Neuronal stem cell (in vitro differentiated cells): ENCODE results near the gene SCCPDH.

Experiments
- DNase-seq: peaks from one replicate; pipeline ENCODE4 v3.0.0-alpha.2; 2013; ENCODE audit warnings: low spot score
- H2AFZ ChIP-seq: one replicate; pipeline ENCODE4 v1.6.1; 2013; ENCODE audit warnings: mild to moderate bottlenecking, low read length, inconsistent platforms
- H2AK5ac ChIP-seq: 2 replicates; pipeline ENCODE4 v1.6.1; 2013; ENCODE audit warnings: low read depth, mild to moderate bottlenecking, inconsistent platforms, low read length, moderate library complexity, mixed read lengths
- H2BK120ac ChIP-seq: 2 replicates; pipeline ENCODE4 v1.6.1; 2013; ENCODE audit warnings: low read depth, mild to moderate bottlenecking, inconsistent platforms, low read length, moderate library complexity, mixed read lengths
- H2BK12ac ChIP-seq: one replicate; pipeline ENCODE4 v1.6.1; 2013; ENCODE audit warnings: low read length, inconsistent platforms
- H2BK15ac ChIP-seq: 2 replicates; pipeline ENCODE4 v1.6.1; 2013; ENCODE audit warnings: mild to moderate bottlenecking, low read length, inconsistent platforms, mixed read lengths
- H2BK5ac ChIP-seq: one replicate; pipeline ENCODE4 v1.6.1; 2013; ENCODE audit warnings: inconsistent platforms, mild to moderate bottlenecking, low read length, moderate library complexity
- H3K14ac ChIP-seq: one replicate; pipeline ENCODE4 v1.6.1; 2013; ENCODE audit warnings: low read length, inconsistent platforms
- H3K18ac ChIP-seq: 2 replicates; pipeline ENCODE4 v1.6.1; 2013; ENCODE audit warnings: low read length, inconsistent platforms
- H3K23ac ChIP-seq: 2 replicates; pipeline ENCODE4 v1.6.1; 2013; ENCODE audit warnings: low read depth, mild to moderate bottlenecking, mixed read lengths, low read length, inconsistent platforms; ENCODE audit not compliant: poor library complexity
- H3K27ac ChIP-seq: replicated peaks from 3 replicates; pipeline ENCODE4 v1.5.1; 2013; ENCODE audit warnings: low read length, inconsistent platforms
- H3K27me3 ChIP-seq, 3 experiments: 2 replicates each; pipeline ENCODE4 v1.6.1; 2013; ENCODE audit warnings: low read length in 3 of 3, mild to moderate bottlenecking in 2 of 3, inconsistent platforms in 1 of 3, low read depth in 1 of 3, mixed read lengths in 1 of 3, moderate library complexity in 1 of 3; ENCODE audit not compliant: control insufficient read depth in 3 of 3, insufficient read depth in 3 of 3
- H3K36me3 ChIP-seq, 2 donors: replicated peaks in 1 of 2; 2 replicates each; pipeline ENCODE4 v1.6.1; 2013; ENCODE audit warnings: low read length in 2 of 2; ENCODE audit not compliant: control insufficient read depth in 2 of 2, insufficient read depth in 2 of 2
- H3K4ac ChIP-seq: 2 replicates; pipeline ENCODE4 v1.6.1; 2013; ENCODE audit warnings: inconsistent platforms, mild to moderate bottlenecking, low read length, moderate library complexity
- H3K4me1 ChIP-seq, 2 donors: 1 replicate in 1 of 2; 2 replicates in 1 of 2; pipeline ENCODE4 v1.6.1; 2013; ENCODE audit warnings: low read length in 2 of 2, low read depth in 1 of 2; ENCODE audit not compliant: control insufficient read depth in 2 of 2, insufficient read depth in 1 of 2
- H3K4me2 ChIP-seq: one replicate; pipeline ENCODE4 v1.6.1; 2013; ENCODE audit warnings: mild to moderate bottlenecking, low read length, inconsistent platforms; ENCODE audit not compliant: insufficient read depth, poor library complexity, severe bottlenecking
- H3K4me3 ChIP-seq, 2 donors: 2 replicates each; pipeline ENCODE4 v1.5.1; 2013; ENCODE audit warnings: low read length in 2 of 2, mild to moderate bottlenecking in 2 of 2, inconsistent platforms in 1 of 2, moderate library complexity in 1 of 2
- H3K79me1 ChIP-seq: one replicate; pipeline ENCODE4 v1.6.1; 2013; ENCODE audit warnings: low read depth, mild to moderate bottlenecking, inconsistent platforms, low read length, moderate library complexity
- H3K9ac ChIP-seq: one replicate; pipeline ENCODE4 v1.6.1; 2013; ENCODE audit warnings: mild to moderate bottlenecking, low read depth, low read length, inconsistent platforms; ENCODE audit not compliant: poor library complexity
- H3K9me3 ChIP-seq, 2 donors: replicated peaks in 1 of 2; 2 replicates each; pipeline versions ENCODE3 to v1.6.1; 2013; ENCODE audit warnings: low read length in 2 of 2, mild to moderate bottlenecking in 2 of 2, inconsistent platforms in 1 of 2, low read depth in 1 of 2, mixed read lengths in 1 of 2, moderate library complexity in 1 of 2; ENCODE audit not compliant: control insufficient read depth in 2 of 2, insufficient read depth in 1 of 2
- H4K8ac ChIP-seq: one replicate; pipeline ENCODE4 v1.6.1; 2013; ENCODE audit warnings: low read depth, mild to moderate bottlenecking, inconsistent platforms, low read length, moderate library complexity
- H4K91ac ChIP-seq: one replicate; pipeline ENCODE4 v1.6.1; 2013; ENCODE audit warnings: low read length, low read depth, mild to moderate bottlenecking, inconsistent platforms; ENCODE audit not compliant: poor library complexity
- WGBS, 2 donors: extraction: QIAGEN DNeasy Blood & Tissue Kit; methylation state at CpG; one replicate each; pipeline ENCODE4 v1.1.7; 2013; ENCODE audit warnings: missing lambda C conversion rate in 2 of 2, mixed read lengths in 1 of 2; ENCODE audit not compliant: insufficient read length in 2 of 2, insufficient replicate concordance in 1 of 2; ENCODE audit errors: extremely low coverage in 2 of 2; 5-methylcytosine and 5-hydroxymethylcytosine counted together

The SCCPDH gene

DNA sequence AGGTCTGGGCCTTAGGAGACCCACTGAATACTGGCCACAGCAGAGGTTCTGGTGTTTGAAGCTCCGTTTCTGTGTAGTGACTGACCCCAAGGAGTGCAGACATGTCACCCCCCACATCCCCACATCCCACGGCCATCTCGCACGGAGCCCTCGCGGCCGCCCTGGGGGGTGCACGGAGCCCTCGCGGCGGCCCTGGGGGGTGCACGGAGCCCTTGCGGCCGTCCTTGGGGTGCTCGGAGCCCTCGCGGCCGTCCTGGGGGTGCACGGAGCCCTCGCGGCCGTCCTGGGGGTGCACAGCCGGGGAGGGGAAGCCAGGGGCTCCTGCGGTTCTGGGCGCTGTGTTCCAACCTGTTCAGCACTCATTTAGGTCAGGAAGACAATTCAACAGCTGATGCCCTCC is 68.4 kb downstream of the SCCPDH start:
- Histone ChIP-seq H2BK120ac (no peak overlapping the region), H3K9me3 (peaks cover 2 to 3% of the 10 kb centered on the region in 2 donors), H2BK5ac (no peak overlapping the region), H2AFZ (no peak overlapping the region), H3K23ac (no peak overlapping the region), H2BK12ac (no peak overlapping the region), H2AK5ac (no peak overlapping the region), H4K91ac (no peak overlapping the region), H3K36me3 (no peaks in the 10 kb centered on the region), H4K8ac (no peak overlapping the region), H3K79me1 (no peaks in the 10 kb centered on the region), H3K14ac (no peak overlapping the region), H3K4me1 (peaks cover 9 to 25% of the 10 kb centered on the region in 2 donors), H2BK15ac (no peak overlapping the region), H3K4me2 (no peak overlapping the region), H3K4ac (no peak overlapping the region), H3K27me3 (no peaks in the 10 kb centered on the region), H3K9ac (no peak overlapping the region), H3K18ac (peak overlapping the region; percentile 63), H3K27ac (no peak overlapping the region), H3K4me3 (no peak overlapping the region)
- no CpG with 5 or more reads among the region's 25 CpGs for WGBS, 2 donors
- DNase-seq, result no peak

DNA sequence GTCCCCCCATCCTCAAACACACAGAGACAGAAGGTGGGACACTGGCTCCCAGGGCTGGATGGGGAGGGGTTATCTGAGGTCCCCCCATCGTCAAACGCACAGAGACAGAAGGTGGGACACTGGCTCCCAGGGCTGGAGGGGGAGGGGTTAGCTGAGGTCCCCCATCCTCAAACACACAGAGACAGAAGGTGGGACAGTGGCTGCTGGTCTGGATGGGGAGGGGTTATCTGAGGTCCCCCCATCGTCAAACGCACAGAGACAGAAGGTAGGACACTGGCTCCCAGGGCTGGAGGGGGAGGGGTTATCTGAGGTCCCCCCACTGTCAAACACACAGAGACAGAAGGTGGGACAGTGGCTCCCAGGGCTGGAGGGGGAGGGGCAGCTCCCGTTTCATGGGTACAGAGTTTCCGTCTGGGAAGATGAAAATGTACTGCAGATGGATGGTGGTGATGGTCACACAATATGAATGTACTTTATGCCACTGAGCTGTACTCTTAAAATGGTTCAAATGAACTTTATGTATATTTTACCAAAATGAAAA is 69.2 kb downstream of the SCCPDH start:
- no peak for DNase-seq
- no peak overlapping the region for H2AK5ac ChIP-seq

DNA sequence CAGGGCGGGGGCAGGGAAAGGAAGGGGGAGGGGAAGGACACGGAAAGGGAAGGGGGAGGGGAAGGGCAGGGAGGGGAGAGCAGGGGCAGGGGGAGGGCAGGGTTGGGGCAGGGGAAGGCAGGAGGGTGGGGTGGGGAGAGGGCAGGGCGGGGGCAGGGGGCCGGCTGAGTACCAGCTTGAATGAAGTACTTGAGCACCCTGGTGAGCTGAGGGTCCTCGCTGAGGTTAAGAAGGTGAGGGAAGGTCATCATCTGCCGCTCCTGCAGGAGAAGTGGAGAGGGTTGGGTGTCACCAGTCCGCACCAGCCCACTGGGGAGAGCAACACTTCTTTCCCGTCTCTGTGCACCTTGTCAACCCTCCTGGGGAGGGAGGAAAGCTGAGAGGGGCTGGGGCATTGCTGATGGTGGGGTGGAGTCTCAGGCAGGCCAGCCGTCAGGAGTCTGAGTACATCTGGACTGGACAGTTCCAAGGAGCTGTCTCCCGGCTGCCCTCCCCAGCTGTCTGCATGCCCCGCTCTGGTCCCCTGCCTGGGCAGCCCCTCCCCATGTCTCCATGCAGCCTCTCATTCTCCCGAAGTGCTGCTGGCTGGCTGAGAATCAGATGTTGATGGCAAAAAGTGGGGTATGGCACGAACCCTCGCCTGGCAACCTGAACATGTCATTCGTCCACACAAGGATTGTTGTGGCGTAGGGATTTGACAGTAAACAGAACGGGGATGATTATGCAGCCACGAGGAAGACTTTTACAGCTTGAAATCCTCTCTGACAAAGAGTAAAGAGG is 70.0 kb downstream of the SCCPDH start:
- Histone ChIP-seq H2AK5ac (peak overlapping the region; percentile 1), H2AFZ (no peak overlapping the region), H3K36me3 (no peaks in the 10 kb centered on the region), H2BK120ac (no peak overlapping the region), H3K27ac (no peak overlapping the region), H3K14ac (no peak overlapping the region), H3K9ac (peak overlapping the region; percentile 34), H4K8ac (no peak overlapping the region), H3K4me3 (no peak overlapping the region), H4K91ac (no peak overlapping the region), H3K18ac (peak overlapping the region; percentile 0), H3K4me2 (no peak overlapping the region), H3K4me1 (peaks cover 15 to 25% of the 10 kb centered on the region in 2 donors), H3K9me3 (peaks cover 2 to 3% of the 10 kb centered on the region in 2 donors), H3K23ac (no peak overlapping the region), H3K27me3 (peaks cover 0 to 10% (median 0%) of the 10 kb centered on the region in 3 experiments), H2BK5ac (no peak overlapping the region), H2BK15ac (no peak overlapping the region), H3K4ac (no peak overlapping the region), H2BK12ac (peak overlapping the region; percentile 93), H3K79me1 (no peaks in the 10 kb centered on the region)
- DNase-seq, result no peak
- no CpG with 5 or more reads among the region's 18 CpGs for WGBS, 2 donors

More for the DNA sequence above, 69.2 kb downstream of the SCCPDH start:
- peak overlapping the region; percentile 60 for H3K18ac ChIP-seq
- H3K9ac ChIP-seq, result no peak overlapping the region
- no peaks in the 10 kb centered on the region for H3K79me1 ChIP-seq
- WGBS, 2 donors, result no CpG with 5 or more reads among the region's 6 CpGs
- no peak overlapping the region for H4K8ac ChIP-seq
- H3K9me3 ChIP-seq, result peaks cover 2 to 3% of the 10 kb centered on the region in 2 donors
- H2AFZ ChIP-seq, result no peak overlapping the region
- H2BK5ac ChIP-seq, result no peak overlapping the region
- H4K91ac ChIP-seq, result no peak overlapping the region
- no peak overlapping the region for H3K14ac ChIP-seq
- H3K27me3 ChIP-seq, result peaks cover 0 to 8% (median 0%) of the 10 kb centered on the region in 3 experiments
- H3K4me2 ChIP-seq, result no peak overlapping the region
- peaks cover 9 to 25% of the 10 kb centered on the region in 2 donors for H3K4me1 ChIP-seq
- no peak overlapping the region for H2BK12ac ChIP-seq
- H2BK15ac ChIP-seq, result no peak overlapping the region
- H3K23ac ChIP-seq, result no peak overlapping the region
- no peak overlapping the region for H3K4me3 ChIP-seq
- H3K36me3 ChIP-seq, result no peaks in the 10 kb centered on the region
- no peak overlapping the region for H3K4ac ChIP-seq
- no peak overlapping the region for H2BK120ac ChIP-seq
- H3K27ac ChIP-seq, result no peak overlapping the region
